GM12801 (cell line): Measurements from ENCODE around the gene DCLK1.

ENCODE experiments used
- CTCF ChIP-seq: IDR thresholded peaks from one replicate; pipeline ENCODE4 v1.5.1; 2011; ENCODE audit warnings: control low read depth; ENCODE audit not compliant: insufficient read length; ENCODE audit errors: extremely low read depth

The DCLK1 gene

GRCh38 chr13:36146511-36147269 lies 15.5 kb upstream of the DCLK1 start:
- no peak for TF ChIP-seq CTCF

DNA sequence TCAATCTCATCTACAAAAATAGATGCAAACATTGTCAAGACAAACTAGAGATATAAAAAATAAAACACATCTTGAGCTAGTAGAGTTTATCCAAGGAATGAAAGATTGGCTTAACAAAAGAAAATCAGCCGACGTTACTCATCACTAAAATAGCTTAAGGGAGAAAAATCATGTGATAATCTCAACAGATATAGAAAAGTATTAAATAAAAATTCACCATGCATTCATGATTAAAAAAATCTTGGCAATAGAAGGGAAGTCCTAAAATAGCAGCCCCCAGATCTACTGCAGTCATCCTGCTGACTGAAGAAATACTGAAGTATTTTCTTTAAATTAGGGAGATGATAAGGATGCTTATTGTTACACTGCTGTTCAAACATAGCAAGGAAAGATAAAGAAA lies 12.6 kb upstream of the DCLK1 start:
- TF ChIP-seq CTCF = no peak

- no peak for TF ChIP-seq CTCF
Observed at GRCh38 chr13:36142735-36143134, 11.6 kb upstream of the DCLK1 start.

DNA sequence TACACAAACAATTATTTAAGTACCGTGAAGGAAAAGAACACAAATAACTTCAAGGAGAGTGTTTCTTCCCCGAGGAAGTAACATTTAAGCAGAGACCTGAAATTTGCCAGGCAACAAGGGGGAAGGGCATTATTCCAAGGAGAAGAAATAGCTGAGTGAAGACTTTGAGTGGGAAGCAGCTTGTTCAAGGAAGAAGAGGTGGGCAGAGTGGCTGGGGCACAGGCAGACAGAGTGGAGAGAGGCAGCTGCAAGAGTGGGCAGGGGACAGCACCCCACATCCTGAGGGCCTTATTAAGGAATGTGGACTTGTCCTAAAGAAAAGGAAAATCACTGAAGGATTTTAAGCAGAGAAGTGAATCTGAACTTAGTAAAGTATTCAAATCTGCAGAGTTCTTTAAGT lies 4.7 kb upstream of the DCLK1 start:
- no peak for TF ChIP-seq CTCF

- no peak for TF ChIP-seq CTCF
Observed at GRCh38 chr13:36134632-36135031, 3.5 kb upstream of the DCLK1 start.

- no peak for TF ChIP-seq CTCF
Observed at GRCh38 chr13:36133950-36134626, 2.9 kb upstream of the DCLK1 start.

- no peak for TF ChIP-seq CTCF
Observed at GRCh38 chr13:36132376-36132775, 1.2 kb upstream of the DCLK1 start.
